GM23338 (cell line): ENCODE results near the gene DLGAP3.

Experiments used
- CTCF ChIP-seq, 2 experiments: fragments of 200-600 bp in 1 of 2; sonication (generic) in 1 of 2; conservative IDR thresholded peaks; 2 replicates each; pipeline versions ENCODE4 v1.5.1 to v1.6.1; 2016 to 2017; ENCODE audit warnings: antibody characterized with exemption in 2 of 2, low read depth in 2 of 2, mild to moderate bottlenecking in 2 of 2, moderate library complexity in 1 of 2
- EZH2 ChIP-seq: fragments of 200-600 bp; sonication (generic); IDR thresholded peaks from one replicate; pipeline ENCODE4 v1.8.0; 2017; ENCODE audit warnings: antibody characterized with exemption, mild to moderate bottlenecking, low read depth; ENCODE audit not compliant: unreplicated experiment
- NANOG ChIP-seq: IDR thresholded peaks from 2 replicates; pipeline ENCODE4 v1.6.1; 2016; ENCODE audit warnings: antibody characterized with exemption, borderline replicate concordance
- POLR2AphosphoS5 ChIP-seq: IDR thresholded peaks from 2 replicates; pipeline ENCODE4 v1.6.1; 2016; ENCODE audit warnings: antibody characterized with exemption, low read depth
- ZNF114 ChIP-seq: fragments of 250-450 bp; sonication (Bioruptor Pico); IDR thresholded peaks from 2 replicates; pipeline ENCODE4 v1.5.0; 2020; ENCODE audit warnings: mild to moderate bottlenecking, moderate library complexity

GRCh38 chr1:34929853-34930701 is 627 bp upstream of the DLGAP3 start:
- TF ChIP-seq EZH2: no peak
- TF ChIP-seq CTCF (conservative IDR thresholded peaks at IDR 0.05; ENCODE audit: low read depth in 2 of 2): peak in 1 of 2 experiments; percentile 27; a peak in 1 of 4 replicates
- no peak for TF ChIP-seq POLR2AphosphoS5
- no peak for TF ChIP-seq NANOG
- TF ChIP-seq ZNF114 (CRISPR knock-in tag): no peak
